Ramos (cell line): Measurements from ENCODE around the gene ROCK2.

ENCODE experiments used
- in situ Hi-C: fragments of 300-500 bp; cut with MboI; formaldehyde crosslinking; loops from one replicate; pipeline ENCODE4 v1.14.3; 2022; ENCODE audit warnings: low sequenced_read_pairs; ENCODE audit not compliant: unreplicated experiment

Gene ROCK2

DNA sequence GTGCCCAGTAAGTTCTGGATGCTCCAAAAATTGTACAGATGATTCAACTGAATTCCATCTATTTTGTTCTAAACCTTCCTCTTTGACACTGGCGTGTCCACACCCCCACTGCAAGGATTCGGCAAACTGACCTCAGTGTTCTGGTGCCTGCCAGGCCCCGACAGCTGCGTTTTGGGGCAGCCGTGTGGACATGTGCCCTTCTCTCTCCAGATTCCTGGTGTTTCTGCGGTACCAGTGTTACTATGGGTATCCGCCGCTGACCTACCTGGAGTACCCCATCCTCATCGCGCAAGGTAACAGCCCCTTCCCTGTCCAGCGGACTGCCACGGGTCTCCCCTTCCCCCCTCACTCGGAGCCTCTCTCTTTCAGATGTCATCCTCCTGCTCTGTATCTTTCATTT is 184.2 kb downstream of the ROCK2 start:
- in situ Hi-C loops: no loop called here

DNA sequence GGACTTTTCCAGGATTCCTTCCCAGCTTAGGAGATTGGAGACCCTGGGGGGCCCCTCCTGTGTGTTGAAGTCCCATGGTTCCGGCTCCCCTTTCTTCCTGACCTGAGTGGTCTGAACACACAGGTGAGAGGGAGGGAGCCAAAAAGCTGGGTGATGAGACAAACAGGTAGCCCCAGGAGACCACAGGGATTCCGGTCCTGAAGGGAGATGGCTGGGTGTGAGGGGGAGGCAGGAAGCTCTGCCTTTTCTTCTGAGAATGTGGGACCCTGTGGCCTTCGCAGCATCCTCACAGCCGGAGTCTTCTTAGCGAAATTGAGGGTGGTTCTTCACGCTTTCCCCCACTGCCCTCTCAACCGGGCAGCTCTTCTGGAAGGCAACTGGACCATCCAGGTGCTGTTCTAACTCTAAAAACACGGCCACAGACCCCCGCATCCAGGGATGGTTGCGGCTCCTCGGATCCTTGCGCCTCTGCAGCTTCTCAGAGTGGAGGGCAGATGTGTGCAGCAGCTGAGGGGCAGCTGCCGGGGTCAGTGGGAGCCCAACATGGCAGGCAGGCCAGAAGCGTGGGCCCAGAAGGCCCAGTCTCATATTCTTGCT is 184.8 kb downstream of the ROCK2 start:
- in situ Hi-C loops: no loop called here

DNA sequence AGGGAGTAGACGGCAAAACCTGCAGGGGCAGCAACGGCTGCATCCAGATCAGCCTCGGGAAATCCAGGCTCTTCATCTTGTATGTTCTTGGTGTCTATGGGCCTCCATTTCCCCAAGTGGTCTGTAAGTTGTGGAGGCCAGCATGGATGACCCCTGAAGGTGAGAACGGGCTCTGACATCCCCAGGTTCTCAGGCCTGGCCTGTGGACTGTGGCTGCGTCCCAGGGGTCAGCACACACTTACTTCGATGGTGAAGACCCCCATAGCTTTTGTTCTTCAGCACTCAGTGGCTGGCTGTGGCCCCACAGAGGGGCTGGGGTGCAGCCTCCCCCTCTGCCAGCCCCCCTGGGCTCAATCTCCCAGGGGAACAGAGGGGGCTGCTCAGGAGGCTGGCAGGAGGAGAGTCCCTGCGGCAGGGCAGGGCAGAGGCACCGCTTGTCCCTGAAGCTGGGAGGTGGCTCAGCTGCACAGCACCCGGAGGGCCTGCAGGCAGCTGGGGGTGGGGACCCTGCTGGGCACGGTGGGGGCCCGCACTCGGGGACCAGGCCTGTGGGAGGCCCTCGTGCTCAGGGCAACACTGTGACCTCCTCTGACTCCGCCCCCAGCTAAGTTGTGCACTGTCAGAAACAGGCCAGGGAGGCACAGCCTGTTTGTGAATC is 185.4 kb downstream of the ROCK2 start:
- in situ Hi-C loops: no loop called here

DNA sequence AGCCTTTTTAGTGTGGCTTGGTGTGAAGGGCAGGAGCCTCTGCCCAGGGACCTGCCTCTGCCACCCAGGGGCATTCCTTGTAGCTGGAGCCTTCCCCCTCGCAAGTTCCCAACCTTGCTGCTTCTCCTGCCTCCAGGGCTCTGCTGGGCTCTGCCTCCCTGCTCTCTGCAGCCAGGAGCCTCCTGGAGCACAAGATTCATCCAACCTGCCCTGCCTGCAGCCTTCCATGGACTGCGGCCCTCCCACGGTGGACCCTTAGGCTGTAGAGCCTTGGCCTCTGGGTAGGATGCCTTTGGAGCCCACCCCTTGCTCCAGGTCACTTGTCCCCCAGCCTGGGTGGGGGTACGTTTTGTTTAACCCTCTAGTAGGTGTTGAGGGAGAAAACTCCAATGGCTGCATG is 186.7 kb downstream of the ROCK2 start:
- in situ Hi-C loops: no loop called here

DNA sequence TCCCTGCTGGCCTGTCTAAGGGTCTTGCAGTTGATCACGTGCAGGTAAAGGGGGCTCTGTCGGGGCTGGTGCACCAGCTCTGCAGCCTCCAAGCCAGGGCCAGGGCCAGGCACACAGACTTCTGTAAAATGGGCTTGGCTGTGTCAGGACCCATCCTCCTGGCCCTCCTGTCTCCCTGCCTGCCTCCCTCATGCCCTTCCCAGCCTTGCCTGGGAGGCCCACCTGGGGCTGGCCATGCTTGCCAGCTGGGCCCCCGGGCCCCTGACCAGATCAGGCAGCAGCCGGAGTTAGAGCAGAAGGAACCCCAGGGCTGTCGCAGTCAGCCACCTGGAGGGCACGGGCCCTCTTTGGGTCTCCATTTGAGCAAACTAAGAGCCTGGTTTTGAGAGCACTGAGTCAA is 187.1 kb downstream of the ROCK2 start:
- in situ Hi-C loops: no loop called here

DNA sequence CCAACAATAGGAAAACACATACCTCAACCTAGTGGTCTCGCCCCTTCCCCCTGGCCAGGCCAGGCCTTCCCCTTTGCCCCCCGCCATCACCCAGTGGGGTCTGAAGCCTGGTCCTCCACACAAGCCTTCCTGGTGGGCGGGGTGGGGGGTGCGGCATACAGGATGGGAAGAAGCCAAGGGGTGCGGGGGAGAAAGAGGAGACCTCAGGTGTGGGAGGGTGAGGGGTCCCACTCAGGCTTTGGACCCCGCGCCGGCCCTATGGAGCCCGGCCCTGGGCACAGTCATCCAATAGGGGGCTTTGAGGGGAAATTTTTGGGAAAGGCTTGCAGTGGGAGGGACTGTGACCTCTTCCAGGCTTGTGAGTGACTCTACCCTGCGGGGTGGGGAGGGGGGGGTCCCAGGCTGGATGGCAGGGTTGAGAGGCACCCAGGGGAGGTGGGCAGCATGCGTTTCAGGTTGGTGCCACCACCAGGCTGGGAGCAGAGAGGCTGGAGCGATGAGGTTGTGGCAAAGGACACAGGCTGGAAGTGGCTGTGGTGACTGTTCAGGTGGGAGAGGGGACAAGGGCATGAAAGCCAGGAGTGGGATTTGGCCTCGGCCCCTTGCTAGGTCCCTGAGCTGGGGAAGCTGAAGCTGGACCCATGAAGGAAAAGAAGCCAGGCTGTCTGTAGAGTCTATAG is 187.9 kb downstream of the ROCK2 start:
- in situ Hi-C loops: no loop called here

DNA sequence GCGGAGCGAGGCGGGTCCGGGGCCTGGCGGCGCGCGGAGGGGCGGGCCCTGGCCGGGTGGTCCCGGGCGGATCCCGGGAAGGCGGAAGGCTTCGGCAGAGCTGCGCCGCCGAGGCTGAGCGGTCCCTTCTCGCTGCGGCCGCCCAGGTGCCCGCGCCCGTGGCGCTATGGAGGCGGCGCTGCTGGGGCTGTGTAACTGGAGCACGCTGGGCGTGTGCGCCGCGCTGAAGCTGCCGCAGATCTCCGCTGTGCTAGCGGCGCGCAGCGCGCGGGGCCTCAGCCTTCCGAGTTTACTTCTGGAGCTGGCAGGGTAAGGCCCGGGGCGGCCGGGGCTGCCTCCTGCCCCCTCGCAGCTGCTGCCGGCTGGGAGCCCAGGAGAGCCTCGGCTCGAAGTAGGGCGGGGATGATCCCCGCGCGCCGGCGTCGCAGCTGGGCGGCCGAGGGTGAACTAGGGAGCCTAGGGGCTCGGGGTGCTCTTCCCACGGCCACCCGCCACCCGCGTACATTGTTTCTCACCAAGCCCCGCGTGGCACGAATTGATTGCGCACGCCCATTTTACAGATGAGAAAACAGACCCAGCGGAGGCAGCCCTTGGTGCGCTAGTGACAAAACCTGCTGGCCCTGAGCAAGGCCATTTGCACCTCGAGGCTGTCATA is 188.9 kb downstream of the ROCK2 start, which contains the start of gene SLC66A3:
Gene SLC66A3, plus strand, starts transcription at position 87 of the 655 bp plus-strand sequence. Its CDS starts 80 bp downstream, at position 167.
- in situ Hi-C loops: no loop called here

DNA sequence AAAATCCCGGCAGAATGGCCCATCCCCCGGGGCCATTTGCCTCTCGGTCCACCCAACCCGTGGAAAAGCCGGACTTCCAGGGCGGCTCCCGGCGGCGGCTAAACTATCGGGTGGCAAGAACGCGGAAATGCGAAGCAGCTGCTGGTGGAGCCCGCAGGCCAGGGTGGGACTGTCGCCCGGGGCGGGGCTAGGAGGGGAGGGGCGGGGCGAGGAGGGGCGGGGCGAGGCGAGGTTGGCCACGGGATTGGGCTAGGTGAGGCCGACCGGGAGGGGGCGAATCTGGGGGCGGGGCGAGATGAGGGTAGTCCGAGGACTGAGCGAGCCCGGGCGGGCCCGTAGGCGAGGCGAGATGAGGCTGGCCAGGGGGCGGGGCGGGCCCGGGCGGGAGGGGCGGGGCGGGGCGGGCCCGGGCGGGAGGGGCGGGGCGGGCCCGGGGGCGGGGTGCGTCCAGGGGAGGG is 189.5 kb downstream of the ROCK2 start:
- in situ Hi-C loops: no loop called here

DNA sequence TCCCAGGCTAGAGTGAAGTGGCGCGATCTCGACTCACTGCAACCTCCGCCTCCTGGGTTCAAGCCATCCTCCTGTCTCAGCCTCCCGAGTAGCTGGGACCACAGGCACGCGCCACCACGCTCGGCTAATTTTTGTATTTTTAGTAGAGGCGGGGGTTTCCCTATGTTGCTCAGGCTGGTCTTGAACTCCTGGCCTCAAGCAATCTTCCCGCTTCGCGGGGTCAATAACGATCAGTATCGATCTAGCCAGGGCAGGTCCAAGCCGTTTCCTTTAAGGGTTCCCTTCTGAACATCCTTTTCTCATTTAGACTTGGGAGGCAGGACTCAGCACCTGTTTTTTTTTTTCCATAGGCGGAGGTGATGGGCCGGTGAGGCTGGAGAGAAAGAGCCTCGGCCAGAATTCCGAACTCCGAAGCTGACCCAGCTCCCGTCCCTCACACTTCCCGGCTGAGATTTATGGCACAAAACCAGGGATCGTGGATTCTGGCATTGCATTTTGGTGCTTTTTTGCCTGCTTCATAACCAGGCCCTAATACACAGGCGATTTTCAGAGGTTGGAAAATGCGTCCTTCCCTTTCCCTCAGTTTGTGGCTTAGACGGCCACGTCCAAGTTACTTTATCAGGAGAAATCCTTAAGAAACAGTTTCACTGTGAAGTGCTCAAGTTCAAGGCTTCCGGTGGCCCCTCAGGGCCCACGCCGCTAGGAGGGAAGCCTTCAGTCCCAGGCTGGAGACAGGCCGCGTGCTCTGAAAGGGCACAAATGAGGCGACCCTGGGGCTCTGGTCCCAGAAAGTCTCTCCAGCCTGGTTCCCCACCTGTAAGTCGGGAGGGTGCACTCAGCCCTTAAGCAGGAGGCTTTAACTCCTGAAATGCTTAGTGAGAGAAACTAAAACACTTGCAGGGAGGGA is 190.2 kb downstream of the ROCK2 start:
- in situ Hi-C loops: no loop called here

DNA sequence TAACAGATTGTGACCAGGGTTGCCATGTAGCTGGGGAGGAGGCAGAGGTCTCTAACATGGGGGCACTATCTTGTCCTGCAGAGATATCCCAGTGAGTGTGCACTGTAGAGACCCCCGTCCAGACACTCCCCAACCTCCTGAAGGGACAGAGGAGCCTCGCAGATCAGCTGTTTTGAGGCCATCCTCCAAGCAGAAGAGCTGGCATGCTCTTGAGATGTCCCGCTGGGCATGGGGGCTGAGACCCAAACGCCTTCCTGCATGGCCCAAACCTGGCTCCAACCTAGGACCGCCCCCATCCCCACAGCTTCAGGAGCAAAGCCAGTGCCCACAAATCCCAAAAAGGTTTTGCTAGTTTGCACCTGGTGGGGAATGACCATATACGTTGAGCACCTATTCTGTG is 191.8 kb downstream of the ROCK2 start:
- in situ Hi-C loops: no loop called here

DNA sequence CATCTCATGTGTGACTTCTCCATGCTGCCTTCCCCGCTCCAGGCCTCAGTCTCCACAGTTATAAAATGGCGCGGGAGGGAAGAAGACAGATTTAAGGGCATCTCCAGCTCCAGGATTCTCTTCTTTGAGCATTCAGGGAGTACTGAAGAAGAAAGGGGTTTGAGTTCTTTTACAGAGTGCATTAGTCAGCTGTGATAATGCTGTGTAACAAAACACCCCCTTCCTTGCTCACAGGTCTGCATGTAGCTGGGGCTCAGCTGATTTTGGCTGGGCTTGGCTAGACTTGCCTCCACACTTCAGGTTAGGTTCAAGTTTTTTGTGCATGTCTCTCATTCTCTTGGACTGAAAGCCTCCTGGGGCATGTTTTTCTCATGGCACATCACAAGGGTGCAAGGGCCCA is 197.2 kb downstream of the ROCK2 start:
- in situ Hi-C loops: no loop called here

DNA sequence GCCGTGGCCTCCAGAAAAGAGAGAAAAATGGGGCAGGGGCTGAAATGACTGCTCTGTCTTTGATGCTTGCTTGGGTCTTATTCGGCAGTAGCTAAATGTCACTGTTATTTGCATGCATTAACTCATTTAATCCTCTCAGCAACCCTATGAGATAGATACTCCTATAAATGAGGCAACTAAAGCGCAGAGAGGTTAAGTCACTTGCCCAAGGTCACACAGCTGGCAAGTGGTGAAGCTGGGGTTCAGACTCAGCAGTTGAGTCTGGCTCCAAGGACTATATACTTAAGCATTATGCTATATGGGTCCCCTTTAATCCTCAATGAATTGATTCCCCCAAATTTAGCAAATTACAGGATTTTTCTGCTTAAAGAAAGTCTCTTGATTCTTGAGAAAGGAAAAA is 198.4 kb downstream of the ROCK2 start:
- in situ Hi-C loops: no loop called here

DNA sequence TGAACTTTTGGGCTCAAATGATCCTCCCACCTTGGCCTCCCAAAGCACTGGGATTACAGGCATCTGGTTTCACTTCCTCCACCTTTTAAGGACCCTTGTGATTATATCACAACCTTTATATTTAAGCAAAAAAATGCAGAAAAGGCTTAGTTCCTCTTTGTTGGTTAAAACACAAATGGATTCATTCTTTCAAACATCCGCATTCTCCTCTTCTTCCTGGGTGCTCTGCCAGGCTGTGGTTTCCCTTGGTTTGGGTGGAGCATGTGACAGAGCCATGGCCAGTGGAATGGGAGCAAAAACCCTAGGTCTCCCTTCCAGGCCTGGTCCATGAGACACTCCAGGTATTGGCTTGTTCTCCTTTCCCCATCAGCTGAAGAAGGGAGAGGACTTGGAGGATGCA is 199.1 kb downstream of the ROCK2 start:
- in situ Hi-C loops: no loop called here

DNA sequence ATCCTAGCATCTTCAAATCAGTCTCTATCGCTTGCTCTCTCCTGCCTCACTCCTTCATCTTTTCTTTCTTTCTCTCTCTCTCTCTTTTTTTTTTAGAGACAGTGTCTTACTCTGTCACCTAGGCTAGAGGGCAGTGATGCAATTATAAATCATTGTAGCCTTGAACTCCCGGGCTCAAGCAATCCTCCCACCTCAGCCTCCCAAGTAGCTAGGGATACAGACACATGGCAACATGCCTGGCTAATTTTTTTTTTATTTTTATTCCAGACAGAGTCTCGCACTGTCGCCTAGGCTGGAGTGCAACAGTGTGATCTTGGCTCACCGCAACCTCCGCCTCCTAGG is 199.7 kb downstream of the ROCK2 start:
- in situ Hi-C loops: no loop called here

DNA sequence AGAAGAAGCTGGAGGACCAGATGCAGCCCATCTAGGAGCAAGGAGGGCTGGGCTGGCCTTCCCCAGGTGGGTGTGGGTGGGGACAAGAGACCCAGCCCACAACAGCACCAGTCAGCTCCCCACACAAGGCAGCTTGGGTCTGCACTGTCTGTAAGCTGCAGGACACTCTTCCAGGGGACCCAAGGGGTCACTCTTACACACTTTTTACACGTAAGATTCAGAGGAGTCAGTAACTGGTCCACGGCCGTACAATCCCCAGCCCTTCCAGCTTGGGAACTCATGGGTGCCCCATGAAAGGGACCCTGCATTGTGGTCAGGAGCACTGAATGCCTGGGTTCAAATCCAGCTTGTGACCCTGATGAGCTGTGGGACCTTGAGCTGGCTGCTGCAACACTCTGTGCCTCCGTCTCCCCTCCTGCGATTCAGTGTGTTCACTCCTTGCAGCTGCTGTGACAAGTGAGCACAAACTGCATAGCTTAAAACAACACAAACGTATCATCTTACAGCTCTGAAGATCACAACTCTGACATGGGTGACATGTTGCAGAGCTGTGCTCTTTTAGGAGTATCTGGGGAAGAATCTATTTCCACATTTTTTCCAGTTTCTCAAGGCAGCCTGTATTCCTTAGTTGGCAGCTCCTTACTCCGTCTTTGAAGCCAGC is 200.2 kb downstream of the ROCK2 start:
- in situ Hi-C loops: no loop called here

DNA sequence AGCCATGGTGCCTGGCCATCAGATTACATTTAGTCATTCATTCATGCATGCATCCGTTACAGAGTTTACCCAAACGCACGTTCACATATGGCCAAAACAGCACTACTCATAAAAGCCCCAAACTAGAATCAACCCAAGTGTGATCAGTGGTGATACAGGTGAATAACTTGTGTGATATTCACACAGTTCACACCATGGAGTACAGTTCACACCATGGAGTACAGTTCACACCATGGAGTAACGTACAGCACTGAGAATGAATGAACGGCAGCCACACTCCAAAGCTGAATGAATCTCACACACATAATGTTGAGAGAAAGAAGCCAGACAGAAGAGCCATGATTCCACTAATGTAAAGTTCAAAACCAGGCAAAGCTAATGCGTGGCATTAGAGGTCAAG is 201.4 kb downstream of the ROCK2 start:
- in situ Hi-C loops: no loop called here

DNA sequence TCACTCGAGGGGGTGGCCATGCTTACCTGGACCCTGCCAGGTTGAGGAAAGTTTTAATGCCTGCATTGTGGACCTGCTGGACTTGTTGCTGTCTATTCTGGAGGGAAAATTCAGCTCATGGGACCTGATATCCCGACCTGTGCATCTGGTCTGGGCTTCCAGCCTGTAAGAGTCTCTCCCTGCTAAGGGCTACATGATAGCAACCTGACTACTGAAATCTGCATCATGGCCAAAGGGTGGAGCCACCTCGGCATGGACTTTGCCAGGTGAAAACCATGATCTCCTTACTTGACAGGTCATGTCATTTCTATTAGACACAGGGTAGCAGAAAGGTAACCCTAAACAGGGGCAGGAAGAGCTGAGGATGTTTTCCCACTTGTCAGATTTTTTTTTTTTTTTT is 202.1 kb downstream of the ROCK2 start:
- in situ Hi-C loops: no loop called here

DNA sequence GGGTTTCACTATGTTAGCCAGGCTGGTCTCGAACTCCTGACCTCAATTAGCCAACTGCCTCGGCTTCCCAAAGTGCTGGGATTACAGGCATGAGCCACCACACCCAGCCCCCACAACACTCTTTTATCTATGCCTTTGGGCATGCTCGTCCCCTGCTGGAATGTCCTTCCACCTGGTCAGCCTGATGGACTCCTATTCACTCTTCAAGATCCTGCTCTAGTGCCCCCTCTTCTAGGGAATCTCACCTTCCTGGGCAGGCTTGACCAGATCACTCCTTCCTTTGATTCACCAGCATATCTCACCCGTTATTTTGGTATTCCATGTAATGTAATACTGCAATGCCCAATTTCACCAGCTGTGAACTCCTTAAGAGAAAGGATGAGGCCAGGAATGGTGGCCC is 203.1 kb downstream of the ROCK2 start:
- in situ Hi-C loops: no loop called here

DNA sequence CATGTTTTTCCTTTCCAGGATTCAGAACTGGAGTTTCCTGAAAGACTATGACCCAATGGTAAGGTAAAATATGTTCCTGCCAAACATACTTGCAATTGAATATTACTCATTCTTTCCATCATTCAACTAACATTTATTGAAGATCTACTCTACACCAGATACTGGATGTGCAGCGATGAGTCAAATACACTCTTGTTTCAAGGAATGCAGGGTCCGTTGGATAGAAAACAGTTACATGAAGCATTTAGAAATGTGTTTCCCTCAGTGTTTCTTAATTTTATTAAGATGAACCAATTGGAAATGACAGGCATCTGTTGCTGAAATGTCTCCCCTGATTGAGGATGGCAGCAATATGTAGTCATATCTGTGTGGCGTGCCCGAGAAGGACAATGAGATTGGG is 203.9 kb downstream of the ROCK2 start:
- in situ Hi-C loops: no loop called here

DNA sequence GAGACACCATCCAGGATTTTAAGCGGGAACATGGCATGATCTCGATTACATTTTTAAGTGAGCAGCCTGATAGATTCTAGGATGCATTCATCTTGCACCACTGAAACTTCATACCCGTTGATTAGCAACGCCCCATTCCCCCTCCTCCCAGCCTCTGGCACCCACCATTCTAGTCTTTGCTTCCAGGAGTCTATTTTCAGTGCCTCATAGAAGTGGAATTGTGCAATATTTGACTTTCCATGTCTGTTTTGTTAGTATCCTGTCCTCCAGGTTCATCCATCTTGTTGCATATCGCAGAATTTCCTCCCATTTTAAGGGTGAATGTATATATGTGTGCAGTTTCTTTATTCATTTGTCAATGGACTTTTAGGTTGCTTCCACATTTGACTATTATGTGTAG is 210.1 kb downstream of the ROCK2 start:
- in situ Hi-C loops: loop anchor here (10.0 kb wide), 2 partner anchors 310 to 450 kb away; no protein-coding TSS in a partner anchor
